GM12878 (cell line): ENCODE measurements around the gene PRMT1. TPM values are rescaled to one million over a fixed set of nuclear protein-coding genes. Genes with fewer than 3 reads are reported as not detected.

Source experiments
- ASH2L ChIP-seq: fragments of 300-600, 200-600 bp; sonication (generic); IDR thresholded peaks from 2 replicates; pipeline ENCODE4 v1.6.1; 2017; ENCODE audit warnings: low read depth, mild to moderate bottlenecking, borderline replicate concordance
- CEBPB ChIP-seq, 2 experiments: fragments of 150-350 bp in 1 of 2; IDR thresholded peaks; 2 replicates each; pipeline ENCODE4 v1.6.1; 2012 to 2014; ENCODE audit warnings: low read depth in 2 of 2, low read length in 2 of 2, borderline replicate concordance in 1 of 2, inconsistent platforms in 1 of 2
- CEBPZ ChIP-seq: fragments of 150-350 bp; IDR thresholded peaks from 2 replicates; pipeline ENCODE4 v1.6.1; 2016; ENCODE audit warnings: low read depth, low read length
- EED ChIP-seq: sonication (generic); IDR thresholded peaks from 2 replicates; pipeline ENCODE4 v1.6.1; 2016; ENCODE audit warnings: antibody characterized with exemption, low read depth
- EP300 ChIP-seq, 2 experiments: fragments of 150-350 bp in 1 of 2; IDR thresholded peaks; 2 replicates each; pipeline ENCODE4 v1.6.1; 2011 to 2012; ENCODE audit warnings: low read depth in 2 of 2, low read length in 2 of 2, borderline replicate concordance in 1 of 2, improper control_type of control experiment in 1 of 2, inconsistent platforms in 1 of 2; ENCODE audit not compliant: control insufficient read depth in 1 of 2
- ESRRA ChIP-seq: IDR thresholded peaks from 2 replicates; pipeline ENCODE4 v1.6.1; 2012; ENCODE audit warnings: mild to moderate bottlenecking, low read length, improper control_type of control experiment
- EZH2 ChIP-seq: IDR thresholded peaks from 2 replicates; pipeline ENCODE4 v1.6.1; 2012; ENCODE audit warnings: low read depth, mild to moderate bottlenecking, control low read depth, inconsistent platforms, low read length, borderline replicate concordance; ENCODE audit not compliant: control insufficient read depth
- IKZF2 ChIP-seq, 2 experiments: fragments of 450-650 bp; IDR thresholded peaks; 2 replicates each; pipeline ENCODE4 v1.6.1; 2017; ENCODE audit warnings: mild to moderate bottlenecking in 2 of 2, moderate library complexity in 2 of 2
- IRF4 ChIP-seq: IDR thresholded peaks from 2 replicates; pipeline ENCODE4 v1.6.1; 2011; ENCODE audit warnings: low read depth, low read length
- MEF2B ChIP-seq: fragments of 450-650 bp; IDR thresholded peaks from 2 replicates; pipeline ENCODE4 v1.6.1; 2018; ENCODE audit warnings: mild to moderate bottlenecking, moderate library complexity; ENCODE audit not compliant: partially characterized antibody, poor library complexity, severe bottlenecking
- MXI1 ChIP-seq: fragments of 150-350 bp; IDR thresholded peaks from 2 replicates; pipeline ENCODE4 v1.6.1; 2011; ENCODE audit warnings: low read depth, mild to moderate bottlenecking, inconsistent platforms, low read length, improper control_type of control experiment
- NFYB ChIP-seq: IDR thresholded peaks from 2 replicates; pipeline ENCODE4 v1.6.1; 2011; ENCODE audit warnings: low read depth, mild to moderate bottlenecking, low read length, improper control_type of control experiment, moderate library complexity; ENCODE audit not compliant: insufficient read depth
- NKRF ChIP-seq: fragments of 450-650 bp; conservative IDR thresholded peaks from 2 replicates; pipeline ENCODE4 v1.6.1; 2017; ENCODE audit warnings: mild to moderate bottlenecking, moderate library complexity
- POLR2A ChIP-seq: IDR thresholded peaks from 2 replicates; pipeline ENCODE4 v1.6.1; 2011; ENCODE audit warnings: low read depth, mild to moderate bottlenecking, low read length
- RBBP5 ChIP-seq: fragments of 200-600 bp; sonication (generic); conservative IDR thresholded peaks from 2 replicates; pipeline ENCODE4 v1.6.1; 2016
- RFX5 ChIP-seq: IDR thresholded peaks from 2 replicates; pipeline ENCODE4 v1.6.1; 2011; ENCODE audit warnings: low read depth, low read length, improper control_type of control experiment
- SIN3A ChIP-seq: IDR thresholded peaks from 2 replicates; pipeline ENCODE4 v1.6.1; 2012; ENCODE audit warnings: low read depth, low read length, improper control_type of control experiment
- ZZZ3 ChIP-seq: IDR thresholded peaks from 2 replicates; pipeline ENCODE4 v1.6.1; 2011; ENCODE audit warnings: low read depth; ENCODE audit not compliant: control insufficient read depth, insufficient read length
- polyA plus RNA-seq, 11 experiments: library from polyadenylated mRNA; depleted of rRNA in 4 of 11; unstranded in 6 of 11; stranded (reverse) in 5 of 11; fragments of >200 nt; fragmentation: Nextera tagmentation in 4 of 11; fragmentation: Illumina TruSeq in 1 of 11; extraction: Ambion mirVana in 4 of 11; extraction: Trizol in 1 of 11; gene quantifications; 1 replicate in 1 of 11; 2 replicates in 10 of 11; pipeline versions ENCODE4 v1.2.1 to v1.2.3, GENCODE V29; 2011 to 2016; ENCODE audit warnings: inconsistent platforms in 2 of 11, missing spikeins in 2 of 11, low read depth in 1 of 11
- total RNA-seq, 4 experiments: library from RNA; depleted of rRNA in 3 of 4; stranded (reverse); fragments of >200 nt in 3 of 4; fragmentation: Illumina TruSeq in 1 of 4; extraction: Trizol in 1 of 4; gene quantifications; 2 replicates each; pipeline versions ENCODE4 v1.2.1 to v1.2.3, GENCODE V29; 2013 to 2021
- TF ChIP-seq, protein P1 (sequence below): IDR thresholded peaks from 2 replicates; pipeline ENCODE4 v1.6.1; 2012; ENCODE audit warnings: mild to moderate bottlenecking, low read depth, low read length
- TF ChIP-seq, protein P2 (sequence below): IDR thresholded peaks from 2 replicates; pipeline ENCODE4 v1.6.1; 2011; ENCODE audit warnings: low read depth, mild to moderate bottlenecking, low read length, moderate library complexity, borderline replicate concordance; ENCODE audit errors: extremely low read depth

PRMT1 gene
- total and polyA plus RNA-seq, 10 of the 15 experiments (the other 5 are each of a cell fraction or from before 2014, with no cell fraction given): 19.9 to 667 (median 444) TPM

- TF ChIP-seq ZZZ3: no peak
- TF ChIP-seq CEBPB (IDR thresholded peaks at IDR 0.05; ENCODE audit: borderline replicate concordance in 1 of 2, low read depth in 2 of 2, low read length in 2 of 2): no peak
- TF ChIP-seq ESRRA: no peak
- no peak for TF ChIP-seq NFYB
- peak; percentile 57 for TF ChIP-seq SIN3A
- no peak for TF ChIP-seq CEBPZ
- no peak for TF ChIP-seq RFX5
- TF ChIP-seq IRF4: no peak
- TF ChIP-seq POLR2A: peak; percentile 79
- no peak for TF ChIP-seq EZH2
- no peak for TF ChIP-seq EP300 (IDR thresholded peaks at IDR 0.05; ENCODE audit: borderline replicate concordance in 1 of 2, control insufficient read depth in 1 of 2, low read depth in 2 of 2, low read length in 2 of 2)
- TF ChIP-seq IKZF2 (IDR thresholded peaks at IDR 0.05): peak in 1 of 2 experiments; percentile 49; a peak in 2 of 4 replicates
- TF ChIP-seq ASH2L: no peak
- no peak for TF ChIP-seq RBBP5
- TF ChIP-seq EED: 0 out of 2 replicates have a peak, but pooled peaks have one; percentile 9
- TF ChIP-seq MEF2B: peak; percentile 11
- TF ChIP-seq, protein P1, sequence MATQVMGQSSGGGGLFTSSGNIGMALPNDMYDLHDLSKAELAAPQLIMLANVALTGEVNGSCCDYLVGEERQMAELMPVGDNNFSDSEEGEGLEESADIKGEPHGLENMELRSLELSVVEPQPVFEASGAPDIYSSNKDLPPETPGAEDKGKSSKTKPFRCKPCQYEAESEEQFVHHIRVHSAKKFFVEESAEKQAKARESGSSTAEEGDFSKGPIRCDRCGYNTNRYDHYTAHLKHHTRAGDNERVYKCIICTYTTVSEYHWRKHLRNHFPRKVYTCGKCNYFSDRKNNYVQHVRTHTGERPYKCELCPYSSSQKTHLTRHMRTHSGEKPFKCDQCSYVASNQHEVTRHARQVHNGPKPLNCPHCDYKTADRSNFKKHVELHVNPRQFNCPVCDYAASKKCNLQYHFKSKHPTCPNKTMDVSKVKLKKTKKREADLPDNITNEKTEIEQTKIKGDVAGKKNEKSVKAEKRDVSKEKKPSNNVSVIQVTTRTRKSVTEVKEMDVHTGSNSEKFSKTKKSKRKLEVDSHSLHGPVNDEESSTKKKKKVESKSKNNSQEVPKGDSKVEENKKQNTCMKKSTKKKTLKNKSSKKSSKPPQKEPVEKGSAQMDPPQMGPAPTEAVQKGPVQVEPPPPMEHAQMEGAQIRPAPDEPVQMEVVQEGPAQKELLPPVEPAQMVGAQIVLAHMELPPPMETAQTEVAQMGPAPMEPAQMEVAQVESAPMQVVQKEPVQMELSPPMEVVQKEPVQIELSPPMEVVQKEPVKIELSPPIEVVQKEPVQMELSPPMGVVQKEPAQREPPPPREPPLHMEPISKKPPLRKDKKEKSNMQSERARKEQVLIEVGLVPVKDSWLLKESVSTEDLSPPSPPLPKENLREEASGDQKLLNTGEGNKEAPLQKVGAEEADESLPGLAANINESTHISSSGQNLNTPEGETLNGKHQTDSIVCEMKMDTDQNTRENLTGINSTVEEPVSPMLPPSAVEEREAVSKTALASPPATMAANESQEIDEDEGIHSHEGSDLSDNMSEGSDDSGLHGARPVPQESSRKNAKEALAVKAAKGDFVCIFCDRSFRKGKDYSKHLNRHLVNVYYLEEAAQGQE: no peak
- 0 out of 2 replicates have a peak, but pooled peaks have one; percentile 59 for TF ChIP-seq NKRF
- TF ChIP-seq, protein P2, sequence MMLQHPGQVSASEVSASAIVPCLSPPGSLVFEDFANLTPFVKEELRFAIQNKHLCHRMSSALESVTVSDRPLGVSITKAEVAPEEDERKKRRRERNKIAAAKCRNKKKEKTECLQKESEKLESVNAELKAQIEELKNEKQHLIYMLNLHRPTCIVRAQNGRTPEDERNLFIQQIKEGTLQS: no peak
- no peak for TF ChIP-seq MXI1
Measured at GRCh38 chr19:49664171-49665035, 12.7 kb upstream of the PRMT1 start (continued).
